K562 (cell line): Measurements from ENCODE around the gene YIF1A. TPM values are rescaled to one million over a fixed set of nuclear protein-coding genes. Genes with fewer than 3 reads are reported as not detected.

Source experiments
- ADNP ChIP-seq: fragments of 200-800 bp; sonication (Bioruptor generic); IDR thresholded peaks from 2 replicates; pipeline ENCODE4 v1.6.1; 2016; ENCODE audit warnings: missing genetic modification characterization, missing compliant biosample characterization
- DNMT1 ChIP-seq: fragments of 450-650 bp; IDR thresholded peaks from 2 replicates; pipeline ENCODE4 v1.6.1; 2016; ENCODE audit warnings: antibody characterized with exemption, mild to moderate bottlenecking
- ELF4 ChIP-seq: fragments of 450-650 bp; formaldehyde crosslinking; IDR thresholded peaks from 2 replicates; pipeline ENCODE4 v1.4.0; 2022; ENCODE audit warnings: missing genetic modification characterization
- ELK1 ChIP-seq: sonication (generic); formaldehyde crosslinking; IDR thresholded peaks from 2 replicates; pipeline ENCODE4 v1.8.1; 2022; ENCODE audit warnings: missing genetic modification reagents
- FOXJ2 ChIP-seq: fragments of 200-800 bp; sonication (Bioruptor generic); IDR thresholded peaks from 2 replicates; pipeline ENCODE4 v1.6.1; 2016; ENCODE audit warnings: missing genetic modification characterization, missing compliant biosample characterization
- KDM5B ChIP-seq: fragments of 200-600 bp; sonication (generic); IDR thresholded peaks from 2 replicates; pipeline ENCODE4 v1.6.1; 2012; ENCODE audit warnings: low read depth, mild to moderate bottlenecking, moderate library complexity, low read length, control low read depth, inconsistent platforms; ENCODE audit not compliant: insufficient replicate concordance
- L3MBTL2 ChIP-seq: fragments of 450-650 bp; IDR thresholded peaks from 2 replicates; pipeline ENCODE4 v1.6.1; 2016; ENCODE audit warnings: mild to moderate bottlenecking, moderate library complexity
- MEF2A ChIP-seq: IDR thresholded peaks from 2 replicates; pipeline ENCODE4 v1.6.1; 2011; ENCODE audit warnings: low read depth, mild to moderate bottlenecking, low read length, moderate library complexity; ENCODE audit not compliant: control insufficient read depth
- MTA2 ChIP-seq: fragments of 450-650 bp; IDR thresholded peaks from 2 replicates; pipeline ENCODE4 v1.6.1; 2016; ENCODE audit warnings: low read depth
- MTF1 ChIP-seq: fragments of 250-450 bp; sonication (Bioruptor Pico); IDR thresholded peaks from 2 replicates; pipeline ENCODE4 v1.9.0; 2021; ENCODE audit warnings: moderate library complexity, mild to moderate bottlenecking, inconsistent platforms, borderline replicate concordance
- NR2C2 ChIP-seq, 2 experiments: fragments of 200-800 bp in 1 of 2; sonication (Bioruptor generic) in 1 of 2; sonication (generic) in 1 of 2; formaldehyde crosslinking in 1 of 2; IDR thresholded peaks; 2 replicates each; pipeline versions ENCODE4 v1.6.1 to v1.8.0; 2016 to 2022; ENCODE audit warnings: mild to moderate bottlenecking in 1 of 2, missing compliant biosample characterization in 1 of 2, missing genetic modification characterization in 1 of 2, missing genetic modification reagents in 1 of 2
- PHB ChIP-seq: fragments of 250-450 bp; sonication (Bioruptor Pico); IDR thresholded peaks from 2 replicates; pipeline ENCODE4 v1.5.0; 2021
- PHF20 ChIP-seq: fragments of 450-650 bp; IDR thresholded peaks from 2 replicates; pipeline ENCODE4 v1.6.1; 2018; ENCODE audit not compliant: partially characterized antibody
- PTRF ChIP-seq: fragments of 450-650 bp; IDR thresholded peaks from 2 replicates; pipeline ENCODE4 v1.6.1; 2016; ENCODE audit warnings: mild to moderate bottlenecking, missing genetic modification characterization, missing compliant biosample characterization
- RB1 ChIP-seq: fragments of 450-650 bp; IDR thresholded peaks from 2 replicates; pipeline ENCODE4 v1.6.1; 2017; ENCODE audit warnings: low read depth, mild to moderate bottlenecking
- STAT5B ChIP-seq: fragments of 250-450 bp; sonication (Bioruptor Pico); IDR thresholded peaks from 2 replicates; pipeline ENCODE4 v1.8.0; 2021; ENCODE audit warnings: mild to moderate bottlenecking, inconsistent platforms
- TFAM ChIP-seq: fragments of 250-450 bp; sonication (Bioruptor Pico); conservative IDR thresholded peaks from 2 replicates; pipeline ENCODE4 v1.5.0; 2021; ENCODE audit warnings: mild to moderate bottlenecking, moderate library complexity
- WHSC1 ChIP-seq: IDR thresholded peaks from one replicate; pipeline ENCODE4 v1.6.1; 2012; ENCODE audit warnings: low read length, control low read depth, inconsistent platforms
- YY1 ChIP-seq, 3 experiments: IDR thresholded peaks; 2 replicates each; pipeline ENCODE4 v1.6.1; 2011; ENCODE audit warnings: low read length in 2 of 3, mild to moderate bottlenecking in 2 of 3, moderate library complexity in 2 of 3, borderline replicate concordance in 1 of 3, control low read depth in 1 of 3, low read depth in 1 of 3; ENCODE audit not compliant: insufficient read depth in 3 of 3, insufficient replicate concordance in 2 of 3, control insufficient read depth in 1 of 3, insufficient read length in 1 of 3; ENCODE audit errors: extremely low read depth in 1 of 3
- ZKSCAN8 ChIP-seq: fragments of 200-800 bp; sonication (Bioruptor generic); IDR thresholded peaks from 2 replicates; pipeline ENCODE4 v1.6.1; 2016; ENCODE audit warnings: missing genetic modification characterization, missing compliant biosample characterization
- polyA plus RNA-seq, 8 experiments: library from polyadenylated mRNA; depleted of rRNA in 4 of 8; stranded (reverse) in 5 of 8; unstranded in 3 of 8; fragments of >200 nt; fragmentation: Nextera tagmentation in 2 of 8; fragmentation: Illumina TruSeq in 1 of 8; extraction: Ambion mirVana in 2 of 8; extraction: Trizol in 1 of 8; gene quantifications; 2 replicates each; pipeline versions ENCODE4 v1.2.1 to v1.2.3, GENCODE V29; 2011 to 2014; ENCODE audit warnings: inconsistent platforms in 1 of 8, missing spikeins in 1 of 8
- total RNA-seq, 7 experiments: library from RNA; depleted of rRNA in 6 of 7; stranded (reverse); fragments of >200 nt in 6 of 7; fragmentation: Illumina TruSeq in 2 of 7; extraction: Trizol in 2 of 7; gene quantifications; 2 replicates each; pipeline versions ENCODE4 v1.2.1 to v1.2.3, GENCODE V29; 2011 to 2021; ENCODE audit warnings: low replicate concordance in 1 of 7
- TF ChIP-seq, protein P1 (sequence below): fragments of 250-450 bp; sonication (Bioruptor Pico); IDR thresholded peaks from 2 replicates; pipeline ENCODE4 v1.8.0; 2022; ENCODE audit warnings: inconsistent platforms
- TF ChIP-seq, protein P2 (sequence below): sonication (generic); formaldehyde crosslinking; IDR thresholded peaks from 2 replicates; pipeline ENCODE4 v1.9.0; 2022; ENCODE audit warnings: mild to moderate bottlenecking, missing genetic modification reagents
- TF ChIP-seq, protein P3 (sequence below), 2 experiments: fragments of 450-650 bp in 1 of 2; sonication (generic) in 1 of 2; formaldehyde crosslinking in 1 of 2; IDR thresholded peaks in 1 of 2; conservative IDR thresholded peaks in 1 of 2; 2 replicates each; pipeline versions ENCODE4 v1.6.1 to v1.8.1; 2016 to 2023; ENCODE audit warnings: mild to moderate bottlenecking in 2 of 2, moderate library complexity in 2 of 2, inconsistent platforms in 1 of 2, missing genetic modification reagents in 1 of 2

YIF1A gene
- total and polyA plus RNA-seq, 9 of the 15 experiments (the other 6 are each of a cell fraction or from before 2014, with no cell fraction given) = 8.6 to 121 (median 77.2) TPM

- no peak for TF ChIP-seq PHF20
- TF ChIP-seq MEF2A = no peak
- TF ChIP-seq MTF1 (CRISPR knock-in tag) = no peak
- TF ChIP-seq, protein P1, sequence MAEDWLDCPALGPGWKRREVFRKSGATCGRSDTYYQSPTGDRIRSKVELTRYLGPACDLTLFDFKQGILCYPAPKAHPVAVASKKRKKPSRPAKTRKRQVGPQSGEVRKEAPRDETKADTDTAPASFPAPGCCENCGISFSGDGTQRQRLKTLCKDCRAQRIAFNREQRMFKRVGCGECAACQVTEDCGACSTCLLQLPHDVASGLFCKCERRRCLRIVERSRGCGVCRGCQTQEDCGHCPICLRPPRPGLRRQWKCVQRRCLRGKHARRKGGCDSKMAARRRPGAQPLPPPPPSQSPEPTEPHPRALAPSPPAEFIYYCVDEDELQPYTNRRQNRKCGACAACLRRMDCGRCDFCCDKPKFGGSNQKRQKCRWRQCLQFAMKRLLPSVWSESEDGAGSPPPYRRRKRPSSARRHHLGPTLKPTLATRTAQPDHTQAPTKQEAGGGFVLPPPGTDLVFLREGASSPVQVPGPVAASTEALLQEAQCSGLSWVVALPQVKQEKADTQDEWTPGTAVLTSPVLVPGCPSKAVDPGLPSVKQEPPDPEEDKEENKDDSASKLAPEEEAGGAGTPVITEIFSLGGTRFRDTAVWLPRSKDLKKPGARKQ (CRISPR knock-in tag) = no peak
- peak; percentile 76 for TF ChIP-seq RB1
- no peak for TF ChIP-seq STAT5B
- TF ChIP-seq, protein P2, sequence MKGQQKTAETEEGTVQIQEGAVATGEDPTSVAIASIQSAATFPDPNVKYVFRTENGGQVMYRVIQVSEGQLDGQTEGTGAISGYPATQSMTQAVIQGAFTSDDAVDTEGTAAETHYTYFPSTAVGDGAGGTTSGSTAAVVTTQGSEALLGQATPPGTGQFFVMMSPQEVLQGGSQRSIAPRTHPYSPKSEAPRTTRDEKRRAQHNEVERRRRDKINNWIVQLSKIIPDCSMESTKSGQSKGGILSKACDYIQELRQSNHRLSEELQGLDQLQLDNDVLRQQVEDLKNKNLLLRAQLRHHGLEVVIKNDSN (CRISPR knock-in tag) = peak; percentile 95
- no peak for TF ChIP-seq WHSC1
- no peak for TF ChIP-seq ZKSCAN8
- no peak for TF ChIP-seq ADNP (tag)
- TF ChIP-seq PHB (CRISPR knock-in tag) = 0 out of 2 replicates have a peak, but pooled peaks have one; percentile 12
- peak; percentile 64; the same call in 1 of the 2 replicates for TF ChIP-seq NR2C2 (CRISPR knock-in tag; IDR thresholded peaks at IDR 0.05)
- TF ChIP-seq NR2C2 (tag; IDR thresholded peaks at IDR 0.05) = no peak
- no peak for TF ChIP-seq MTA2
- TF ChIP-seq, protein P3, sequence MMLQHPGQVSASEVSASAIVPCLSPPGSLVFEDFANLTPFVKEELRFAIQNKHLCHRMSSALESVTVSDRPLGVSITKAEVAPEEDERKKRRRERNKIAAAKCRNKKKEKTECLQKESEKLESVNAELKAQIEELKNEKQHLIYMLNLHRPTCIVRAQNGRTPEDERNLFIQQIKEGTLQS (IDR thresholded peaks at IDR 0.05) = no peak
- TF ChIP-seq, protein P3 (CRISPR knock-in tag; conservative IDR thresholded peaks at IDR 0.05) = no peak
- TF ChIP-seq ELK1 (CRISPR knock-in tag) = no peak
- no peak for TF ChIP-seq PTRF
- TF ChIP-seq DNMT1 = no peak
- TF ChIP-seq ELF4 (CRISPR knock-in tag) = no peak
- TF ChIP-seq KDM5B = peak; percentile 39
- TF ChIP-seq YY1 (IDR thresholded peaks at IDR 0.05; ENCODE audit: borderline replicate concordance in 1 of 3, control insufficient read depth in 1 of 3, extremely low read depth in 1 of 3, insufficient read depth in 3 of 3, insufficient read length in 1 of 3, insufficient replicate concordance in 2 of 3, low read depth in 1 of 3, low read length in 2 of 3) = peak in 2 of 3 experiments; percentile 40 to 76
- TF ChIP-seq TFAM (CRISPR knock-in tag) = no peak
- TF ChIP-seq L3MBTL2 = peak; percentile 97
- TF ChIP-seq FOXJ2 (tag) = no peak
These were observed 39.6 kb upstream of the YIF1A start (continued) for GRCh38 chr11:66328302-66329144.
